GM12873 (cell line): ENCODE data around the gene ABR.

Experiments used
- CTCF ChIP-seq: IDR thresholded peaks from 2 replicates; pipeline ENCODE4 v1.5.1; 2012; ENCODE audit warnings: low read depth, mild to moderate bottlenecking, moderate library complexity, low read length, control low read depth; ENCODE audit not compliant: insufficient read depth; ENCODE audit errors: missing control alignments

Gene ABR

GRCh38 chr17:1188812-1189504, 9.2 kb upstream of the ABR start:
- no peak for TF ChIP-seq CTCF

- peak; percentile 98 for TF ChIP-seq CTCF
These were observed 7.4 kb upstream of the ABR start for GRCh38 chr17:1186923-1187771.

- TF ChIP-seq CTCF = no peak
These were observed 6.5 kb upstream of the ABR start for GRCh38 chr17:1186214-1186820.

- TF ChIP-seq CTCF = no peak
These were observed 3.5 kb upstream of the ABR start for GRCh38 chr17:1183171-1183873.

- no peak for TF ChIP-seq CTCF
These were observed 3.0 kb upstream of the ABR start for GRCh38 chr17:1182811-1183170.

GRCh38 chr17:1181753-1182137, 2.0 kb upstream of the ABR start:
- no peak for TF ChIP-seq CTCF
